ENCODE results near the gene RHBDD1. TPM values are rescaled to one million over a fixed set of nuclear protein-coding genes. Genes with fewer than 3 reads are reported as not detected.

Gene RHBDD1
- polyA plus RNA-seq, 3 donors = 8.1 to 19.5 (median 15.5) TPM

DNA sequence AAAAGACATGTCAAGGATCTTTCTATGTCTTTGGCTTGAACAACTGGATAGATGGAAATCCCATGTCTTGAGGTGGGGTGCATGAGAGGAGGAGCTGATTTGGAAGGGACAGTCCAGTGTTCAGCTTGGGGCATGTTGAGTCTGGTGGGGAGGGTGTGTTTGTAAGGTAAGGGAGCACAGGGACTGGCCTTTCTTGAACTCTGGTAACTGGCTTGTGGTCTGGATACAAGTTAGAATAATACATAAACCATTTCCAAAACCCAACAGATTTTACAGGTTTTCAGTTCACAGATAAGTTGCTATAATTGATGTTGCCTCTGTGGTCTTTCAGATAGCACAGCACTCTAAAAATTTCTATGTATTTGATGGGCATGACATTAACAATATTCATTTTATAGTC is 24.2 kb downstream of the RHBDD1 start:
- no peaks in the 10 kb centered on the region for H3K79me2 ChIP-seq (ENCODE audit: insufficient read depth, low read length)

DNA sequence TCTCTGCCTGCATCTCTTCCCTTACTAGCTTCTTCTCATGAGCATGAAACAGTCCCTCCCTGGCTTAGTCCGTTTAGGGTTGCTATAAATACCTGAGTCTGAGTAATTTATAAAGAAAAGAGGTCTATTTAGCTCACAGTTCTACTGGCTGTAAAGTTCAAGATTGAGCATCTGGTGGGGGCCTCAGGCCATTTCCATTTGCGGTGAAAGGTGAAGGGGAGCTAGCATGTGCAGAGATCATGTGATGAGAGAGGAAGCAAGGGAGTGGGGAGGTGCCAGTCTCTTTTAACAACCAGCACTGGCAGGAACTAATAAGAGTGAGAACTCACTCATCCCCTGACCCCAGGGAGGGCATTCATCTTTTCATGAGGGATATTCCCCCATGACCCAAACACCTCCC is 26.8 kb downstream of the RHBDD1 start:
- Histone ChIP-seq H3K79me2 (ENCODE audit: insufficient read depth, low read length) (no peaks in the 10 kb centered on the region), H3K27me3 (ENCODE audit: control insufficient read depth in 2 of 2, insufficient read depth in 2 of 2, low read length in 2 of 2) (no peaks in the 10 kb centered on the region), H4K20me1 (ENCODE audit: insufficient read depth, low read length) (peaks cover 13% of the 10 kb centered on the region), H3K9ac (ENCODE audit: insufficient read depth, low read length, poor library complexity, severe bottlenecking) (no peak overlapping the region), H3K9me3 (replicated peaks in 1 of 2; ENCODE audit: control insufficient read depth in 1 of 2, insufficient read depth in 1 of 2, low read length in 2 of 2) (no peaks in the 10 kb centered on the region), H3K4me1 (ENCODE audit: control insufficient read depth in 1 of 2, insufficient read depth in 2 of 2, low read length in 2 of 2) (no peaks in the 10 kb centered on the region), H3K4me3 (replicated peaks in 1 of 3; ENCODE audit: low read depth in 2 of 3, low read length in 3 of 3) (no peak overlapping the region), H3K36me3 (replicated peaks in 1 of 2; ENCODE audit: control insufficient read depth in 1 of 2, insufficient read depth in 2 of 2, low read length in 2 of 2) (peaks cover 17 to 30% of the 10 kb centered on the region in 2 donors), H2AFZ (ENCODE audit: insufficient read depth, low read depth, low read length, poor library complexity, severe bottlenecking) (no peak overlapping the region), H3K27ac (ENCODE audit: low read depth in 1 of 2, low read length in 2 of 2) (no peak overlapping the region), H3K4me2 (replicated peaks; ENCODE audit: extremely low read depth, low read length, poor library complexity, severe bottlenecking) (no peak overlapping the region)
- Mint-ChIP-seq H3K9me3 (peaks cover 0 to 1% (median 0%) of the 10 kb centered on the region in 7 donors), H3K36me3 (peaks cover 23 to 27% of the 10 kb centered on the region in 2 donors), H3K4me1 (peaks cover 7% of the 10 kb centered on the region), H3K27me3 (ENCODE audit: low read depth in 3 of 3) (no peaks in the 10 kb centered on the region), H3K4me3 (no peak overlapping the region), H3K27ac (no peak overlapping the region)
- WGBS (ENCODE audit: insufficient coverage) = 100% methylated on average over 1 of the region's 2 CpGs
- intact Hi-C loops (cut with micrococcal nuclease) = no loop called here
- TF ChIP-seq CTCF (IDR thresholded peaks at IDR 0.05) = no peak
- no peak for DNase-seq

More for the DNA sequence above, 24.2 kb downstream of the RHBDD1 start:
- Histone ChIP-seq H3K9me3 (replicated peaks in 1 of 2; ENCODE audit: control insufficient read depth in 1 of 2, insufficient read depth in 1 of 2, low read length in 2 of 2) (no peaks in the 10 kb centered on the region), H3K27ac (ENCODE audit: low read depth in 1 of 2, low read length in 2 of 2) (no peak overlapping the region), H3K4me2 (replicated peaks; ENCODE audit: extremely low read depth, low read length, poor library complexity, severe bottlenecking) (no peak overlapping the region), H3K9ac (ENCODE audit: insufficient read depth, low read length, poor library complexity, severe bottlenecking) (no peak overlapping the region), H2AFZ (ENCODE audit: insufficient read depth, low read depth, low read length, poor library complexity, severe bottlenecking) (no peak overlapping the region), H3K4me3 (replicated peaks in 1 of 3; ENCODE audit: low read depth in 2 of 3, low read length in 3 of 3) (no peak overlapping the region), H3K4me1 (ENCODE audit: control insufficient read depth in 1 of 2, insufficient read depth in 2 of 2, low read length in 2 of 2) (no peaks in the 10 kb centered on the region), H4K20me1 (ENCODE audit: insufficient read depth, low read length) (peaks cover 13% of the 10 kb centered on the region), H3K27me3 (ENCODE audit: control insufficient read depth in 2 of 2, insufficient read depth in 2 of 2, low read length in 2 of 2) (no peaks in the 10 kb centered on the region), H3K36me3 (replicated peaks in 1 of 2; ENCODE audit: control insufficient read depth in 1 of 2, insufficient read depth in 2 of 2, low read length in 2 of 2) (peaks cover 4 to 10% of the 10 kb centered on the region in 2 donors)
- no peak for DNase-seq
- no peak for TF ChIP-seq CTCF (IDR thresholded peaks at IDR 0.05)
- Mint-ChIP-seq H3K4me3 (no peak overlapping the region), H3K27ac (peak overlapping the region in 1 of 7 donors; percentile 43), H3K36me3 (peaks cover 11% of the 10 kb centered on the region in 2 donors), H3K9me3 (peaks cover 0 to 1% (median 0%) of the 10 kb centered on the region in 7 donors), H3K4me1 (peaks cover 7% of the 10 kb centered on the region), H3K27me3 (ENCODE audit: low read depth in 3 of 3) (no peaks in the 10 kb centered on the region)
- intact Hi-C loops (cut with micrococcal nuclease) = no loop called here

Measured in CD14-positive monocyte (primary cell).